ENCODE measurements around the gene DHX36.

GRCh38 chr3:154247806-154248415, 76.4 kb downstream of the DHX36 start:
- no peak for TF ChIP-seq CTCF (IDR thresholded peaks at IDR 0.05; ENCODE audit: insufficient read depth, low read length, poor library complexity, severe bottlenecking)
- no peak for TF ChIP-seq EZH2phosphoT487 (conservative IDR thresholded peaks at IDR 0.05; ENCODE audit: low read length)
